K562 (cell line): ENCODE measurements around the gene OTX2. TPM values are rescaled to one million over a fixed set of nuclear protein-coding genes. Genes with fewer than 3 reads are reported as not detected.

Source experiments
- ATAC-seq: fragments of 200-7000 bp; cut with Tn5 transposase; 3 replicates; pipeline ENCODE4 v1.9.1; 2020; ENCODE audit warnings: moderate library complexity
- BruUV-seq: library from RNA; stranded (reverse); fragments of 400-500 nt; replicated peaks from 2 replicates; lab custom pipeline; 2021; lab: Mats Ljungman, UMichigan
- CTCF ChIA-PET: fragments of 300-600 bp; formaldehyde crosslinking; extraction: SDS; loops from one replicate; lab custom pipeline; 2021; ENCODE audit warnings: low intra/inter-chr PET ratio; lab: Yijun Ruan, JAX
- POLR2A ChIA-PET: fragments of 300-600, 350-650 bp; sonication (Branson Sonifier 250); formaldehyde crosslinking; extraction: SDS; loops from one replicate; lab custom pipeline; 2021; ENCODE audit warnings: antibody characterized with exemption, inconsistent platforms; lab: Yijun Ruan, JAX
- DNase-seq, 4 experiments: peaks; one replicate each; pipeline versions ENCODE4 v3.0.0 to v3.0.0-alpha.2; 2011 to 2018; ENCODE audit warnings: low spot score in 3 of 4, mixed read lengths in 3 of 4; ENCODE audit errors: extremely low read depth in 1 of 4
- FAIRE-seq: peaks from 2 replicates; lab custom pipeline; 2011; peaks lifted over from hg19 to GRCh38; lab: Jason Lieb, UNC
- H2AFZ ChIP-seq: 2 replicates; pipeline ENCODE4 v1.6.0; 2011; ENCODE audit warnings: low read depth, low read length, control low read depth, inconsistent platforms
- H3K27ac ChIP-seq: fragments of 200-600 bp; 3 replicates; pipeline ENCODE4 v1.8.0; 2011; ENCODE audit warnings: low read depth, mild to moderate bottlenecking, control low read depth, inconsistent platforms, low read length, moderate library complexity, mixed read lengths; ENCODE audit errors: extremely low read depth
- H3K27me3 ChIP-seq, 2 experiments: fragments of 300-600 bp in 1 of 2; 2 replicates in 1 of 2; 3 replicates in 1 of 2; pipeline versions ENCODE4 v1.6.0 to v1.8.0; 2011; ENCODE audit warnings: inconsistent platforms in 2 of 2, low read length in 2 of 2, mild to moderate bottlenecking in 1 of 2, mixed read lengths in 1 of 2, moderate library complexity in 1 of 2; ENCODE audit not compliant: control insufficient read depth in 2 of 2, insufficient read depth in 2 of 2
- H3K36me3 ChIP-seq: fragments of 300-600 bp; 3 replicates; pipeline ENCODE4 v1.8.0; 2011; ENCODE audit warnings: mild to moderate bottlenecking, low read length, inconsistent platforms; ENCODE audit not compliant: control insufficient read depth, insufficient read depth
- H3K4me1 ChIP-seq, 2 experiments: fragments of 200-600 bp in 1 of 2; replicated peaks in 1 of 2; 2 replicates in 1 of 2; 3 replicates in 1 of 2; pipeline versions ENCODE4 v1.5.1 to v1.8.0; 2011; ENCODE audit warnings: inconsistent platforms in 2 of 2, low read length in 2 of 2, mild to moderate bottlenecking in 1 of 2, mixed read lengths in 1 of 2, moderate library complexity in 1 of 2; ENCODE audit not compliant: control insufficient read depth in 2 of 2, insufficient read depth in 2 of 2
- H3K4me2 ChIP-seq: 2 replicates; pipeline ENCODE4 v1.6.1; 2011; ENCODE audit warnings: low read length, control low read depth, inconsistent platforms, mixed read lengths; ENCODE audit not compliant: insufficient read depth
- H3K4me3 ChIP-seq: fragments of 200-600 bp; sonication (generic), shearing (Covaris generic); 2 replicates; pipeline ENCODE4 v1.5.1; 2016; ENCODE audit warnings: control low read depth, inconsistent platforms
- H3K79me2 ChIP-seq: fragments of 200-600 bp; 3 replicates; pipeline ENCODE4 v1.8.0; 2011; ENCODE audit warnings: low read length, inconsistent platforms; ENCODE audit not compliant: control insufficient read depth, insufficient read depth
- H3K9ac ChIP-seq, 2 experiments: 2 replicates each; pipeline versions ENCODE4 v1.6.0 to v1.6.1; 2011; ENCODE audit warnings: low read depth in 2 of 2, low read length in 2 of 2, control low read depth in 1 of 2, inconsistent platforms in 1 of 2, mild to moderate bottlenecking in 1 of 2, mixed read lengths in 1 of 2; ENCODE audit not compliant: insufficient read depth in 1 of 2
- H3K9me1 ChIP-seq: one replicate; pipeline ENCODE4 v1.6.0; 2011; ENCODE audit warnings: inconsistent platforms, mild to moderate bottlenecking, low read length, moderate library complexity; ENCODE audit not compliant: control insufficient read depth, insufficient read depth
- H3K9me3 ChIP-seq: replicated peaks from 2 replicates; pipeline ENCODE4 v1.5.1; 2011; ENCODE audit warnings: low read depth, low read length, inconsistent platforms; ENCODE audit not compliant: control insufficient read depth, insufficient read depth
- H4K20me1 ChIP-seq: replicated peaks from 2 replicates; pipeline ENCODE4 v1.6.1; 2011; ENCODE audit warnings: low read length, inconsistent platforms, mixed read lengths; ENCODE audit not compliant: control insufficient read depth, insufficient read depth
- ARID1B ChIP-seq: fragments of 450-650 bp; IDR thresholded peaks from 2 replicates; pipeline ENCODE4 v1.6.1; 2016; ENCODE audit warnings: antibody characterized with exemption, mild to moderate bottlenecking, inconsistent platforms
- BCOR ChIP-seq: fragments of 450-650 bp; IDR thresholded peaks from 2 replicates; pipeline ENCODE4 v1.6.1; 2016
- SP1 ChIP-seq: sonication (generic); formaldehyde crosslinking; IDR thresholded peaks from 2 replicates; pipeline ENCODE4 v1.8.1; 2022; ENCODE audit warnings: mild to moderate bottlenecking, missing genetic modification reagents
- ZNF184 ChIP-seq: sonication (generic); formaldehyde crosslinking; IDR thresholded peaks from 2 replicates; pipeline ENCODE4 v1.5.0; 2020; ENCODE audit warnings: missing genetic modification reagents
- WGBS: fragments of 100-300 bp; shearing (Covaris generic); methylation state at CpG from one replicate; pipeline ENCODE4 v1.1.6; 2016; ENCODE audit warnings: low coverage, mixed read lengths; ENCODE audit not compliant: insufficient coverage; ENCODE audit errors: missing lambda C conversion rate; 5-methylcytosine and 5-hydroxymethylcytosine counted together
- in situ Hi-C: fragments of 300-500 bp; cut with MboI; formaldehyde crosslinking; loops from 4 replicates; pipeline ENCODE4 v1.15.0; 2018; ENCODE audit warnings: inconsistent platforms, mixed read lengths
- intact Hi-C: fragments of 100-400 bp; cut with micrococcal nuclease; formaldehyde crosslinking; loops from 2 replicates; pipeline ENCODE4 v1.14.2; 2022
- polyA plus RNA-seq, 8 experiments: library from polyadenylated mRNA; depleted of rRNA in 4 of 8; stranded (reverse) in 5 of 8; unstranded in 3 of 8; fragments of >200 nt; fragmentation: Nextera tagmentation in 2 of 8; fragmentation: Illumina TruSeq in 1 of 8; extraction: Ambion mirVana in 2 of 8; extraction: Trizol in 1 of 8; gene quantifications; 2 replicates each; pipeline versions ENCODE4 v1.2.1 to v1.2.3, GENCODE V29; 2011 to 2014; ENCODE audit warnings: inconsistent platforms in 1 of 8, missing spikeins in 1 of 8
- total RNA-seq, 7 experiments: library from RNA; depleted of rRNA in 6 of 7; stranded (reverse); fragments of >200 nt in 6 of 7; fragmentation: Illumina TruSeq in 2 of 7; extraction: Trizol in 2 of 7; gene quantifications; 2 replicates each; pipeline versions ENCODE4 v1.2.1 to v1.2.3, GENCODE V29; 2011 to 2021; ENCODE audit warnings: low replicate concordance in 1 of 7
- TF ChIP-seq, protein P1 (sequence below): fragments of 450-650 bp; IDR thresholded peaks from 2 replicates; pipeline ENCODE4 v1.7.1; 2018; ENCODE audit warnings: mild to moderate bottlenecking, low read depth; ENCODE audit not compliant: partially characterized antibody
- TF ChIP-seq, protein P2 (sequence below): IDR thresholded peaks from 2 replicates; pipeline ENCODE4 v1.6.1; 2011; ENCODE audit warnings: borderline replicate concordance, low read depth, mild to moderate bottlenecking, moderate library complexity, low read length; ENCODE audit not compliant: insufficient read depth, poor library complexity, severe bottlenecking

OTX2 gene
- total and polyA plus RNA-seq, 9 of the 15 experiments (the other 6 are each of a cell fraction or from before 2014, with no cell fraction given), result not detected

DNA sequence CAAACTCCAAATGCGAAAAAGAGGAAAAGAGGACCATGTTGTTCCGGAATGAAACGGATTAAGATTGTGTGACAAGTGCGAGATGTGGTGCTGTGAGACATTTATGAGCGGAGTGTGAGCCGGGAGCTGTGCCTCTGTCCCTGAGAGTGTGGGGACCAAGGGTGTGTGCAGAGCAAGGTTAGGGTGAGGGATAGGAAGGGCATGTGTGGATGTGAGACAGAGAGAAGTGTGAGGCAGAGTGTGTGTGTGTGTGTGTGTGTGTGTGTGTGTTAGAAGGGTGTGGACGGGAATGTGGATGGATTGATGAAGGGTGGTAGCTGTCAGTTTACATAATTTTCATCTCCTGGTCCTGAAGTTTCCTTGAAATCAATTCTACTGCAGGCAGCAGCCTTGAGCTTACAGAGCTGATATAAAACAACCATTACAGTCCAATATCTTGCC, 4.3 kb upstream of the OTX2 start (continued):
- TF ChIP-seq, protein P1, sequence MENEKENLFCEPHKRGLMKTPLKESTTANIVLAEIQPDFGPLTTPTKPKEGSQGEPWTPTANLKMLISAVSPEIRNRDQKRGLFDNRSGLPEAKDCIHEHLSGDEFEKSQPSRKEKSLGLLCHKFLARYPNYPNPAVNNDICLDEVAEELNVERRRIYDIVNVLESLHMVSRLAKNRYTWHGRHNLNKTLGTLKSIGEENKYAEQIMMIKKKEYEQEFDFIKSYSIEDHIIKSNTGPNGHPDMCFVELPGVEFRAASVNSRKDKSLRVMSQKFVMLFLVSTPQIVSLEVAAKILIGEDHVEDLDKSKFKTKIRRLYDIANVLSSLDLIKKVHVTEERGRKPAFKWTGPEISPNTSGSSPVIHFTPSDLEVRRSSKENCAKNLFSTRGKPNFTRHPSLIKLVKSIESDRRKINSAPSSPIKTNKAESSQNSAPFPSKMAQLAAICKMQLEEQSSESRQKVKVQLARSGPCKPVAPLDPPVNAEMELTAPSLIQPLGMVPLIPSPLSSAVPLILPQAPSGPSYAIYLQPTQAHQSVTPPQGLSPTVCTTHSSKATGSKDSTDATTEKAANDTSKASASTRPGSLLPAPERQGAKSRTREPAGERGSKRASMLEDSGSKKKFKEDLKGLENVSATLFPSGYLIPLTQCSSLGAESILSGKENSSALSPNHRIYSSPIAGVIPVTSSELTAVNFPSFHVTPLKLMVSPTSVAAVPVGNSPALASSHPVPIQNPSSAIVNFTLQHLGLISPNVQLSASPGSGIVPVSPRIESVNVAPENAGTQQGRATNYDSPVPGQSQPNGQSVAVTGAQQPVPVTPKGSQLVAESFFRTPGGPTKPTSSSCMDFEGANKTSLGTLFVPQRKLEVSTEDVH, result no peak
- TF ChIP-seq ZNF184 (CRISPR knock-in tag), result no peak

DNA sequence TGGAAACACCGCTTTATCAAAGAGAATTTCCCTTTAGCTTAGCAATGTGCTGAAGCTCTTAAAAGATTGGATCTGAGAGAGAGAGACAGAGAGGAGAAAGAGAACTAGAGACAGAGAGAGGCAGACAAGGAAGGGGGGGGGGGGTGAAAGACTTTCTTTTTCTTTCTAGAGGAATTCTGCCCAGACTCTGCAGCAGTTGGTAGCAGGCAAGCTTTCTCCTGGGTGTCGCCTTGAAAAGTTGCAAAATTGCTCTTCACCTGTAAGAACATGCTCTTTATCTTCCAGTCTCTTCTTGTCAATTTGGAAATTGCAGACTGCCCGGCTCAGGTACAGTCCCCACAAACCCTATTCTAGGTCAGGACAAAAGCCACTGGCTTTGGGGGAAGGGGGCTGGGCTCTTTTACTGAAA, 2.9 kb upstream of the OTX2 start:
- no peak for DNase-seq
- POLR2A ChIA-PET, result no interaction called here
- TF ChIP-seq, protein P2, sequence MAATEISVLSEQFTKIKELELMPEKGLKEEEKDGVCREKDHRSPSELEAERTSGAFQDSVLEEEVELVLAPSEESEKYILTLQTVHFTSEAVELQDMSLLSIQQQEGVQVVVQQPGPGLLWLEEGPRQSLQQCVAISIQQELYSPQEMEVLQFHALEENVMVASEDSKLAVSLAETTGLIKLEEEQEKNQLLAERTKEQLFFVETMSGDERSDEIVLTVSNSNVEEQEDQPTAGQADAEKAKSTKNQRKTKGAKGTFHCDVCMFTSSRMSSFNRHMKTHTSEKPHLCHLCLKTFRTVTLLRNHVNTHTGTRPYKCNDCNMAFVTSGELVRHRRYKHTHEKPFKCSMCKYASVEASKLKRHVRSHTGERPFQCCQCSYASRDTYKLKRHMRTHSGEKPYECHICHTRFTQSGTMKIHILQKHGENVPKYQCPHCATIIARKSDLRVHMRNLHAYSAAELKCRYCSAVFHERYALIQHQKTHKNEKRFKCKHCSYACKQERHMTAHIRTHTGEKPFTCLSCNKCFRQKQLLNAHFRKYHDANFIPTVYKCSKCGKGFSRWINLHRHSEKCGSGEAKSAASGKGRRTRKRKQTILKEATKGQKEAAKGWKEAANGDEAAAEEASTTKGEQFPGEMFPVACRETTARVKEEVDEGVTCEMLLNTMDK, result no peak
- TF ChIP-seq ARID1B (no peak), SP1 (CRISPR knock-in tag) (no peak), BCOR (no peak)
- H3K27ac ChIP-seq, result no peak overlapping the region
- 0% methylated on average over 3 of the region's 3 CpGs for WGBS
- H3K27me3 ChIP-seq, result peaks cover 3 to 45% of the 10 kb centered on the region in 2 experiments; a peak in 3 of 5 replicates
- no peak overlapping the region for H3K4me2 ChIP-seq
- H3K79me2 ChIP-seq, result no peaks in the 10 kb centered on the region
- no peak for ATAC-seq
- H3K9me3 ChIP-seq, result no peaks in the 10 kb centered on the region
- no peak overlapping the region for H3K4me3 ChIP-seq
- CTCF ChIA-PET, result no interaction called here
- H3K36me3 ChIP-seq, result no peaks in the 10 kb centered on the region
- no peak for FAIRE-seq
- H2AFZ ChIP-seq, result no peak overlapping the region
- BruUV-seq, result no TSS peak
- no peaks in the 10 kb centered on the region for H3K9me1 ChIP-seq
- H3K4me1 ChIP-seq, result peaks cover 0 to 3% of the 10 kb centered on the region in 2 experiments; a peak in 2 of 5 replicates
- in situ Hi-C loops (no loop called here), intact Hi-C loops (no loop called here)
- H3K9ac ChIP-seq, result no peak overlapping the region
- H4K20me1 ChIP-seq, result peaks cover 4% of the 10 kb centered on the region; the same call in 1 of the 2 replicates
